K562 (cell line): ENCODE measurements around the gene SYNJ2. TPM values are rescaled to one million over a fixed set of nuclear protein-coding genes. Genes with fewer than 3 reads are reported as not detected.

Experiments used
- ATF1 ChIP-seq, 2 experiments: fragments of 450-650 bp in 1 of 2; IDR thresholded peaks; 2 replicates each; pipeline ENCODE4 v1.6.1; 2016; ENCODE audit warnings: missing compliant biosample characterization in 1 of 2, missing genetic modification characterization in 1 of 2
- BRCA1 ChIP-seq, 2 experiments: fragments of 450-650 bp in 1 of 2; sonication (generic) in 1 of 2; formaldehyde crosslinking in 1 of 2; IDR thresholded peaks; 2 replicates each; pipeline versions ENCODE4 v1.5.0 to v1.6.1; 2017 to 2020; ENCODE audit warnings: mild to moderate bottlenecking in 1 of 2, missing genetic modification reagents in 1 of 2
- DPF2 ChIP-seq: fragments of 450-650 bp; IDR thresholded peaks from 2 replicates; pipeline ENCODE4 v1.6.1; 2016
- ETV6 ChIP-seq, 3 experiments: fragments of 150-350 bp in 1 of 3; sonication (generic) in 1 of 3; formaldehyde crosslinking in 1 of 3; IDR thresholded peaks; 2 replicates each; pipeline versions ENCODE4 v1.6.1 to v1.8.0; 2014 to 2022; ENCODE audit warnings: borderline replicate concordance in 2 of 3, low read depth in 2 of 3, antibody characterized with exemption in 1 of 3, low read length in 1 of 3, mild to moderate bottlenecking in 1 of 3, missing genetic modification reagents in 1 of 3
- FUS ChIP-seq: fragments of 200-400 bp; formaldehyde crosslinking; optimal IDR thresholded peaks from 2 replicates; pipeline ENCODE3; 2017; ENCODE audit warnings: low read depth, low read length
- MTA1 ChIP-seq: fragments of 450-650 bp; IDR thresholded peaks from 2 replicates; pipeline ENCODE4 v1.6.1; 2017; ENCODE audit warnings: borderline replicate concordance
- NBN ChIP-seq: fragments of 450-650 bp; IDR thresholded peaks from 2 replicates; pipeline ENCODE4 v1.6.1; 2016; ENCODE audit warnings: low read depth, mild to moderate bottlenecking
- NCOA6 ChIP-seq: fragments of 450-650 bp; IDR thresholded peaks from 2 replicates; pipeline ENCODE4 v1.6.1; 2017; ENCODE audit warnings: mild to moderate bottlenecking
- NFXL1 ChIP-seq: fragments of 450-650 bp; formaldehyde crosslinking; IDR thresholded peaks from 2 replicates; pipeline ENCODE4 v1.4.0; 2021; ENCODE audit warnings: mild to moderate bottlenecking
- RBBP5 ChIP-seq: fragments of 200-600 bp; sonication (generic); IDR thresholded peaks from 2 replicates; pipeline ENCODE4 v1.6.1; 2012; ENCODE audit warnings: borderline replicate concordance, mild to moderate bottlenecking, low read length, control low read depth, inconsistent platforms; ENCODE audit not compliant: insufficient read depth, poor library complexity, severe bottlenecking
- SNRNP70 ChIP-seq: fragments of 200-400 bp; formaldehyde crosslinking; optimal IDR thresholded peaks from 2 replicates; pipeline ENCODE3; 2017; ENCODE audit warnings: low read depth, low read length
- ZFPM2 ChIP-seq: fragments of 250-450 bp; sonication (Bioruptor Pico); IDR thresholded peaks from 2 replicates; pipeline ENCODE4 v1.5.1; 2022; ENCODE audit warnings: mild to moderate bottlenecking
- ZNF174 ChIP-seq: fragments of 250-450 bp; sonication (Bioruptor Pico); IDR thresholded peaks from 2 replicates; pipeline ENCODE4 v1.4.0; 2020; ENCODE audit warnings: mild to moderate bottlenecking
- ZNF507 ChIP-seq: conservative IDR thresholded peaks from 2 replicates; pipeline ENCODE4 v1.6.1; 2017; ENCODE audit warnings: missing genetic modification characterization, missing compliant biosample characterization
- polyA plus RNA-seq, 8 experiments: library from polyadenylated mRNA; depleted of rRNA in 4 of 8; stranded (reverse) in 5 of 8; unstranded in 3 of 8; fragments of >200 nt; fragmentation: Nextera tagmentation in 2 of 8; fragmentation: Illumina TruSeq in 1 of 8; extraction: Ambion mirVana in 2 of 8; extraction: Trizol in 1 of 8; gene quantifications; 2 replicates each; pipeline versions ENCODE4 v1.2.1 to v1.2.3, GENCODE V29; 2011 to 2014; ENCODE audit warnings: inconsistent platforms in 1 of 8, missing spikeins in 1 of 8
- total RNA-seq, 7 experiments: library from RNA; depleted of rRNA in 6 of 7; stranded (reverse); fragments of >200 nt in 6 of 7; fragmentation: Illumina TruSeq in 2 of 7; extraction: Trizol in 2 of 7; gene quantifications; 2 replicates each; pipeline versions ENCODE4 v1.2.1 to v1.2.3, GENCODE V29; 2011 to 2021; ENCODE audit warnings: low replicate concordance in 1 of 7
- TF ChIP-seq, protein P1 (sequence below): fragments of 250-450 bp; sonication (Bioruptor Pico); IDR thresholded peaks from 2 replicates; pipeline ENCODE4 v1.5.0; 2022; ENCODE audit warnings: mild to moderate bottlenecking
- TF ChIP-seq, protein P2 (sequence below): fragments of 450-650 bp; IDR thresholded peaks from 2 replicates; pipeline ENCODE4 v1.6.1; 2014; ENCODE audit warnings: low read depth, mild to moderate bottlenecking, moderate library complexity, borderline replicate concordance
- TF ChIP-seq, protein P3 (sequence below): sonication (generic); formaldehyde crosslinking; IDR thresholded peaks from 2 replicates; pipeline ENCODE4 v1.4.0; 2020; ENCODE audit warnings: mild to moderate bottlenecking, missing genetic modification reagents
- TF ChIP-seq, protein P4 (sequence below): fragments of 450-650 bp; conservative IDR thresholded peaks from 2 replicates; pipeline ENCODE4 v1.6.1; 2016; ENCODE audit warnings: missing genetic modification characterization, low read depth, mild to moderate bottlenecking, control low read depth, missing compliant biosample characterization
- TF ChIP-seq, protein P5 (sequence below), 2 experiments: fragments of 450-650 bp; IDR thresholded peaks; 2 replicates each; pipeline ENCODE4 v1.6.1; 2016

SYNJ2 gene
- total and polyA plus RNA-seq, 9 of the 15 experiments (the other 6 are each of a cell fraction or from before 2014, with no cell fraction given): 3.0 to 27.7 (median 17.8) TPM

DNA sequence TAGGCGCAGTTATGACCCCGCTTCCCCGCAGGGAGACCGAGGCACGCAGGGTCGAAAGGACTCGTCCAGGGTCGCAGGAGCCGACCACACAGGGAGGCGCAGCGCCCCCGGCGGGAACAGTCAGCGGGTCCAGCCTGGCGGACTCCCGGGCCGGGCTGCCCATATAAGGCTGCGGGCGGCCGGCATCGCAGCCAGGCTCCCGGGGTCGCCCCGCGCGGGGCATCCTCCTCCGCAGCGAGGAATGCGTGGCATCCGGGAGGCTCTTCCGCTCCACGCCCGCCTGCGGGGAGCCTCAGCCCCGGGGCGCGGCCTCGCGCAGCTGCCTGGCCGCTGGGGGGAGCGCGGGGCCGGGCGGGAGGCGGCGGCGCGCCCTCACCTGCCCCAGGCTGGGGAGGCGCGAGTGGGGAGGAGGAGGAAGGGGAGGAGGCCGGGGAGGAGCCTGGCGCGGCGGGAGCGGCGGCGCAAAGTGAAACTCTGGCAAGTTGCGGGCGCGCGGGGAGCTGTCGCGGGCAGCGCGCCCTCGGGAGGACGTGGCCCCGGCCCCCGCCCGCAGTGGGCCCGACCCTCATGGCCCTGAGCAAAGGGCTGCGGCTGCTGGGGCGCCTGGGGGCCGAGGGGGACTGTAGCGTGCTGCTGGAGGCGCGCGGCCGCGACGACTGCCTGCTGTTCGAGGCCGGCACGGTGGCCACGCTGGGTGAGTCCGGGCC, at the start of gene SYNJ2 (continued):
- TF ChIP-seq, protein P1, sequence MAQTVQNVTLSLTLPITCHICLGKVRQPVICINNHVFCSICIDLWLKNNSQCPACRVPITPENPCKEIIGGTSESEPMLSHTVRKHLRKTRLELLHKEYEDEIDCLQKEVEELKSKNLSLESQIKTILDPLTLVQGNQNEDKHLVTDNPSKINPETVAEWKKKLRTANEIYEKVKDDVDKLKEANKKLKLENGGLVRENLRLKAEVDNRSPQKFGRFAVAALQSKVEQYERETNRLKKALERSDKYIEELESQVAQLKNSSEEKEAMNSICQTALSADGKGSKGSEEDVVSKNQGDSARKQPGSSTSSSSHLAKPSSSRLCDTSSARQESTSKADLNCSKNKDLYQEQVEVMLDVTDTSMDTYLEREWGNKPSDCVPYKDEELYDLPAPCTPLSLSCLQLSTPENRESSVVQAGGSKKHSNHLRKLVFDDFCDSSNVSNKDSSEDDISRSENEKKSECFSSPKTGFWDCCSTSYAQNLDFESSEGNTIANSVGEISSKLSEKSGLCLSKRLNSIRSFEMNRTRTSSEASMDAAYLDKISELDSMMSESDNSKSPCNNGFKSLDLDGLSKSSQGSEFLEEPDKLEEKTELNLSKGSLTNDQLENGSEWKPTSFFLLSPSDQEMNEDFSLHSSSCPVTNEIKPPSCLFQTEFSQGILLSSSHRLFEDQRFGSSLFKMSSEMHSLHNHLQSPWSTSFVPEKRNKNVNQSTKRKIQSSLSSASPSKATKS (CRISPR knock-in tag): no peak
- no peak for TF ChIP-seq ZFPM2 (CRISPR knock-in tag)
- TF ChIP-seq ATF1 (CRISPR knock-in tag; IDR thresholded peaks at IDR 0.05): no peak
- peak; percentile 23 for TF ChIP-seq ATF1 (tag; IDR thresholded peaks at IDR 0.05)
- no peak for TF ChIP-seq NFXL1 (CRISPR knock-in tag)
- TF ChIP-seq DPF2: no peak
- no peak for TF ChIP-seq ETV6 (IDR thresholded peaks at IDR 0.05; ENCODE audit: borderline replicate concordance in 1 of 2, low read depth in 2 of 2, low read length in 1 of 2)
- no peak for TF ChIP-seq ETV6 (CRISPR knock-in tag; IDR thresholded peaks at IDR 0.05; ENCODE audit: borderline replicate concordance)
- no peak for TF ChIP-seq BRCA1 (IDR thresholded peaks at IDR 0.05)
- no peak; the same call in 1 of the 2 replicates for TF ChIP-seq BRCA1 (CRISPR knock-in tag; IDR thresholded peaks at IDR 0.05)
- no peak for TF ChIP-seq ZNF507 (tag)
- no peak for TF ChIP-seq NBN
- peak; percentile 94 for TF ChIP-seq RBBP5
- TF ChIP-seq NCOA6: no peak
- TF ChIP-seq, protein P2, sequence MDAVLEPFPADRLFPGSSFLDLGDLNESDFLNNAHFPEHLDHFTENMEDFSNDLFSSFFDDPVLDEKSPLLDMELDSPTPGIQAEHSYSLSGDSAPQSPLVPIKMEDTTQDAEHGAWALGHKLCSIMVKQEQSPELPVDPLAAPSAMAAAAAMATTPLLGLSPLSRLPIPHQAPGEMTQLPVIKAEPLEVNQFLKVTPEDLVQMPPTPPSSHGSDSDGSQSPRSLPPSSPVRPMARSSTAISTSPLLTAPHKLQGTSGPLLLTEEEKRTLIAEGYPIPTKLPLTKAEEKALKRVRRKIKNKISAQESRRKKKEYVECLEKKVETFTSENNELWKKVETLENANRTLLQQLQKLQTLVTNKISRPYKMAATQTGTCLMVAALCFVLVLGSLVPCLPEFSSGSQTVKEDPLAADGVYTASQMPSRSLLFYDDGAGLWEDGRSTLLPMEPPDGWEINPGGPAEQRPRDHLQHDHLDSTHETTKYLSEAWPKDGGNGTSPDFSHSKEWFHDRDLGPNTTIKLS: peak; percentile 69
- TF ChIP-seq, protein P3, sequence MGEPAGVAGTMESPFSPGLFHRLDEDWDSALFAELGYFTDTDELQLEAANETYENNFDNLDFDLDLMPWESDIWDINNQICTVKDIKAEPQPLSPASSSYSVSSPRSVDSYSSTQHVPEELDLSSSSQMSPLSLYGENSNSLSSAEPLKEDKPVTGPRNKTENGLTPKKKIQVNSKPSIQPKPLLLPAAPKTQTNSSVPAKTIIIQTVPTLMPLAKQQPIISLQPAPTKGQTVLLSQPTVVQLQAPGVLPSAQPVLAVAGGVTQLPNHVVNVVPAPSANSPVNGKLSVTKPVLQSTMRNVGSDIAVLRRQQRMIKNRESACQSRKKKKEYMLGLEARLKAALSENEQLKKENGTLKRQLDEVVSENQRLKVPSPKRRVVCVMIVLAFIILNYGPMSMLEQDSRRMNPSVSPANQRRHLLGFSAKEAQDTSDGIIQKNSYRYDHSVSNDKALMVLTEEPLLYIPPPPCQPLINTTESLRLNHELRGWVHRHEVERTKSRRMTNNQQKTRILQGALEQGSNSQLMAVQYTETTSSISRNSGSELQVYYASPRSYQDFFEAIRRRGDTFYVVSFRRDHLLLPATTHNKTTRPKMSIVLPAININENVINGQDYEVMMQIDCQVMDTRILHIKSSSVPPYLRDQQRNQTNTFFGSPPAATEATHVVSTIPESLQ (CRISPR knock-in tag): no peak
- TF ChIP-seq SNRNP70: no peak
- TF ChIP-seq MTA1: no peak
- no peak for TF ChIP-seq FUS
- TF ChIP-seq, protein P4, sequence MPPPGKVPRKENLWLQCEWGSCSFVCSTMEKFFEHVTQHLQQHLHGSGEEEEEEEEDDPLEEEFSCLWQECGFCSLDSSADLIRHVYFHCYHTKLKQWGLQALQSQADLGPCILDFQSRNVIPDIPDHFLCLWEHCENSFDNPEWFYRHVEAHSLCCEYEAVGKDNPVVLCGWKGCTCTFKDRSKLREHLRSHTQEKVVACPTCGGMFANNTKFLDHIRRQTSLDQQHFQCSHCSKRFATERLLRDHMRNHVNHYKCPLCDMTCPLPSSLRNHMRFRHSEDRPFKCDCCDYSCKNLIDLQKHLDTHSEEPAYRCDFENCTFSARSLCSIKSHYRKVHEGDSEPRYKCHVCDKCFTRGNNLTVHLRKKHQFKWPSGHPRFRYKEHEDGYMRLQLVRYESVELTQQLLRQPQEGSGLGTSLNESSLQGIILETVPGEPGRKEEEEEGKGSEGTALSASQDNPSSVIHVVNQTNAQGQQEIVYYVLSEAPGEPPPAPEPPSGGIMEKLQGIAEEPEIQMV (tag): no peak
- no peak for TF ChIP-seq ZNF174
- TF ChIP-seq, protein P5, sequence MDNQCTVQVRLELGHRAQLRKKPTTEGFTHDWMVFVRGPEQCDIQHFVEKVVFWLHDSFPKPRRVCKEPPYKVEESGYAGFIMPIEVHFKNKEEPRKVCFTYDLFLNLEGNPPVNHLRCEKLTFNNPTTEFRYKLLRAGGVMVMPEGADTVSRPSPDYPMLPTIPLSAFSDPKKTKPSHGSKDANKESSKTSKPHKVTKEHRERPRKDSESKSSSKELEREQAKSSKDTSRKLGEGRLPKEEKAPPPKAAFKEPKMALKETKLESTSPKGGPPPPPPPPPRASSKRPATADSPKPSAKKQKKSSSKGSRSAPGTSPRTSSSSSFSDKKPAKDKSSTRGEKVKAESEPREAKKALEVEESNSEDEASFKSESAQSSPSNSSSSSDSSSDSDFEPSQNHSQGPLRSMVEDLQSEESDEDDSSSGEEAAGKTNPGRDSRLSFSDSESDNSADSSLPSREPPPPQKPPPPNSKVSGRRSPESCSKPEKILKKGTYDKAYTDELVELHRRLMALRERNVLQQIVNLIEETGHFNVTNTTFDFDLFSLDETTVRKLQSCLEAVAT (IDR thresholded peaks at IDR 0.05): no peak
